Psoas muscle (tissue), 8 donors: Measurements from ENCODE around the gene MYDGF. TPM values are rescaled to one million over a fixed set of nuclear protein-coding genes. Genes with fewer than 3 reads are reported as not detected.

Source experiments
- ATAC-seq, 4 donors: fragments of 200-7000 bp; cut with Tn5 transposase; one replicate each; pipeline ENCODE4 v1.9.1; 2020; ENCODE audit warnings: moderate library complexity in 3 of 4, mild to moderate bottlenecking in 2 of 4
- DNase-seq, 2 donors: peaks; one replicate each; pipeline ENCODE4 v3.0.0-alpha.2; 2020
- H3K27ac ChIP-seq: fragments of 200-600 bp; one replicate; pipeline ENCODE4 v1.8.0; 2022
- H3K27me3 ChIP-seq, 3 donors: fragments of 200-600 bp in 1 of 3; one replicate each; pipeline versions ENCODE4 v1.6.1 to v1.8.0; 2013 to 2022; ENCODE audit warnings: low read length in 2 of 3, mild to moderate bottlenecking in 2 of 3, moderate library complexity in 1 of 3; ENCODE audit not compliant: insufficient read depth in 3 of 3
- H3K36me3 ChIP-seq, 2 donors: fragments of 200-600 bp in 1 of 2; one replicate each; pipeline versions ENCODE4 v1.6.1 to v1.8.0; 2013 to 2022; ENCODE audit warnings: low read depth in 1 of 2, mild to moderate bottlenecking in 1 of 2, moderate library complexity in 1 of 2; ENCODE audit not compliant: insufficient read depth in 1 of 2
- H3K4me1 ChIP-seq: fragments of 200-600 bp; one replicate; pipeline ENCODE4 v1.8.0; 2022
- H3K4me3 ChIP-seq: fragments of 200-600 bp; one replicate; pipeline ENCODE4 v1.8.0; 2022; ENCODE audit warnings: mild to moderate bottlenecking
- H3K9me3 ChIP-seq: fragments of 200-600 bp; one replicate; pipeline ENCODE4 v1.8.0; 2022
- WGBS, 3 donors: extraction: QIAGEN DNeasy Blood & Tissue Kit; methylation state at CpG; one replicate each; pipeline versions ENCODE4 v1.1.6 to v1.1.7; 2013; 5-methylcytosine and 5-hydroxymethylcytosine counted together
- intact Hi-C, 2 donors: fragments of 100-400 bp; cut with DNase I; formaldehyde crosslinking; loops; one replicate each; pipeline versions ENCODE4 v1.11.0 to v1.14.2; 2022
- polyA plus RNA-seq, 3 donors: library from polyadenylated mRNA; stranded (reverse); fragments of 200-250 nt; gene quantifications; one replicate each; pipeline ENCODE4 v1.2.3, GENCODE V29; 2013
- total RNA-seq, 4 donors: library from RNA; stranded (reverse); fragmentation: NEBNext Ultra II Directional in 2 of 4; extraction: Animal tissue kit (Norgen Biotek cat#: 25700) in 2 of 4; gene quantifications; one replicate each; pipeline versions ENCODE4 v1.2.1 to v1.2.4, GENCODE V29; 2021 to 2023
- TF ChIP-seq, protein P1 (sequence below): fragments of 200-600 bp; IDR thresholded peaks from one replicate; pipeline ENCODE4 v1.8.0; 2022; ENCODE audit warnings: antibody characterized with exemption
- donor health status: healthy with polysubstance abuse.
- donor health status: DM: no; HTN: no; CAD: no; lungs with moderate emphysema.
- donor health status: Bipolar disorder and iron deficiency.
- donor health status: healthy.
- donor health status: DM: yes; HTN: yes; CAD: no.
- donor health status: DM: no; HTN: no; CAD: no.
- donor health status: DM: no; HTN: no; CAD: no.
- donor health status: DM: yes; HTN: yes; CAD: no.

Gene MYDGF
- total and polyA plus RNA-seq, 7 donors: 11.4 to 164 (median 23.9) TPM

DNA sequence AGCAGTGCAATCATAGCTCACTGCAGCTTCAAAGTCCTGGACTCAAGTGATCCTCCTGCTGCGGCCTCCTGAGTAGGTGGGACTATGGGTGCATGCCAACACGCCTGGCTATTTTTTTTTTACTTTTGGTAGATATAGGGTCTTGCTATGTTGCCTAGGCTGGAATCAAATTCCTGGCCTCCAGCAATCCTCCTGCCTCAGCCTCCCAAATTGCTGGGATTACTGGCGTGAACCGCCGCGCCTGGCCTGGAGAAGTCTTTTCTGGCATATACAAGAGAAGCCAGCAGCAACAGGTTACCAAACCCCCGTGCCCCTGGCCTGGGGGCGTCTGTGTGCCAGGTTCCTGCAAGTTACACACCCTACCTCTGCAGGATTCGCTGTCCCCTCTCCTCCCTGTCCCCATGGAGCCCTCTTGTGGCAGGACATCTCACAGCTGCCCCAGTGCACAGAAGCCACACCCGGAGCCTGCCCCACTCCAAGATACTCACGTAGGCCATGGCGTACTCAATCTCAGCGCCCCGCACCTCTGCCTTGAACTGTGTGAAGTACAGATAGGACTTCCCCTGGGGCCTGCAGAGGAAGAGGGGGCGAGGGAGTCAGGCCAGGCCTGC, 9.9 kb downstream of the MYDGF start:
- 85 to 88% (median 85%) methylated on average over 15 of the region's 15 CpGs for WGBS, 3 donors

GRCh38 chr19:4657835-4658234, 12.3 kb downstream of the MYDGF start:
- DNase-seq: no peak
- no peak overlapping the region for H3K27ac ChIP-seq
- H3K9me3 ChIP-seq: no peaks in the 10 kb centered on the region
- H3K27me3 ChIP-seq: no peaks in the 10 kb centered on the region
- peaks cover 0 to 76% of the 10 kb centered on the region in 2 donors for H3K36me3 ChIP-seq
- peaks cover 8% of the 10 kb centered on the region for H3K4me1 ChIP-seq
- TF ChIP-seq, protein P1, sequence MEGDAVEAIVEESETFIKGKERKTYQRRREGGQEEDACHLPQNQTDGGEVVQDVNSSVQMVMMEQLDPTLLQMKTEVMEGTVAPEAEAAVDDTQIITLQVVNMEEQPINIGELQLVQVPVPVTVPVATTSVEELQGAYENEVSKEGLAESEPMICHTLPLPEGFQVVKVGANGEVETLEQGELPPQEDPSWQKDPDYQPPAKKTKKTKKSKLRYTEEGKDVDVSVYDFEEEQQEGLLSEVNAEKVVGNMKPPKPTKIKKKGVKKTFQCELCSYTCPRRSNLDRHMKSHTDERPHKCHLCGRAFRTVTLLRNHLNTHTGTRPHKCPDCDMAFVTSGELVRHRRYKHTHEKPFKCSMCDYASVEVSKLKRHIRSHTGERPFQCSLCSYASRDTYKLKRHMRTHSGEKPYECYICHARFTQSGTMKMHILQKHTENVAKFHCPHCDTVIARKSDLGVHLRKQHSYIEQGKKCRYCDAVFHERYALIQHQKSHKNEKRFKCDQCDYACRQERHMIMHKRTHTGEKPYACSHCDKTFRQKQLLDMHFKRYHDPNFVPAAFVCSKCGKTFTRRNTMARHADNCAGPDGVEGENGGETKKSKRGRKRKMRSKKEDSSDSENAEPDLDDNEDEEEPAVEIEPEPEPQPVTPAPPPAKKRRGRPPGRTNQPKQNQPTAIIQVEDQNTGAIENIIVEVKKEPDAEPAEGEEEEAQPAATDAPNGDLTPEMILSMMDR: no peak
- 84 to 95% (median 95%) methylated on average over 8 of the region's 8 CpGs for WGBS, 3 donors
- H3K4me3 ChIP-seq: no peak overlapping the region
- no peak for ATAC-seq
- intact Hi-C loops: no loop called here

More for the DNA sequence above, 9.9 kb downstream of the MYDGF start:
- Histone ChIP-seq H3K27ac (no peak overlapping the region), H3K36me3 (peaks cover 0 to 90% of the 10 kb centered on the region in 2 donors), H3K4me1 (no peaks in the 10 kb centered on the region), H3K27me3 (no peaks in the 10 kb centered on the region), H3K4me3 (no peak overlapping the region), H3K9me3 (no peaks in the 10 kb centered on the region)
- DNase-seq (no peak), ATAC-seq (peak; percentile 56 to 76 (median 74))
- intact Hi-C loops: loop anchor here in 1 of 2 donors (10.0 kb wide), 1 partner anchor 125 kb away; no protein-coding TSS in a partner anchor
- TF ChIP-seq, protein P1: peak; percentile 42

DNA sequence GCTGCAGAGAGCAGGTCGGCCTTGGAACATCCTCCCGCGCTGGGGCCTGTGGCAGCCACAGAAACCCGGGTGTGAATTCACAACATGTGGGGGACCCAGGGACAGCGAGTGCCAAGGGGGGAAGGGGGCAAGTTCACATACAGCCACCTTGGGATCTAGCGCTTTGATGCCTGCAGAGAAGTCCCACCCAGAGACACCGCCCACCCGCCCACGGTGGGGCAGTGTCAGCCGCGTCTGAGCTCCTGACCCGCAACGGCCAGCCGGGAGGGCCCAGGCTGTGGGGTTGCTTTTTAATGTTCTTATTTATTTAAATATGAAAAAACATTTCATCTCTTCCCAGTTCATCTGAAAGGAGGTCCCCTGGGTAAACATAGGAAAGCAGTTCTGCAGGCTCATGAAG, 12.9 kb downstream of the MYDGF start:
- intact Hi-C loops: no loop called here
- WGBS, 3 donors: 59 to 81% (median 77%) methylated on average over 14 of the region's 14 CpGs
- no peak overlapping the region for H3K4me3 ChIP-seq
- no peaks in the 10 kb centered on the region for H3K9me3 ChIP-seq
- H3K36me3 ChIP-seq: peaks cover 0 to 74% of the 10 kb centered on the region in 2 donors
- TF ChIP-seq, protein P1: no peak
- H3K27ac ChIP-seq: no peak overlapping the region
- peaks cover 8% of the 10 kb centered on the region for H3K4me1 ChIP-seq
- DNase-seq: no peak
- no peaks in the 10 kb centered on the region for H3K27me3 ChIP-seq
- no peak for ATAC-seq

GRCh38 chr19:4656102-4656501, 14.0 kb downstream of the MYDGF start:
- intact Hi-C loops: no loop called here
- ATAC-seq: no peak
- H3K27ac ChIP-seq: no peak overlapping the region

More at GRCh38 chr19:4656102-4656501, 14.0 kb downstream of the MYDGF start:
- TF ChIP-seq, protein P1: no peak
- Histone ChIP-seq H3K4me1 (peaks cover 8% of the 10 kb centered on the region), H3K4me3 (no peak overlapping the region), H3K27me3 (no peaks in the 10 kb centered on the region), H3K36me3 (peaks cover 0 to 71% of the 10 kb centered on the region in 2 donors), H3K9me3 (no peaks in the 10 kb centered on the region)
- DNase-seq: no peak
- 62 to 75% (median 67%) methylated on average over 8 of the region's 8 CpGs for WGBS, 3 donors
